Cerebellar cortex (tissue), 1 donor: Measurements from ENCODE around the gene SPACDR.
"Not testable (repeated sequence)": the region's sequence is repeated elsewhere in the genome, so short reads cannot be mapped to it uniquely, and the experiment has no call there.

ENCODE experiments used
- DNase-seq: peaks from one replicate; pipeline ENCODE4 v3.0.0-alpha.2; 2015; ENCODE audit warnings: low spot score

SPACDR gene

DNA sequence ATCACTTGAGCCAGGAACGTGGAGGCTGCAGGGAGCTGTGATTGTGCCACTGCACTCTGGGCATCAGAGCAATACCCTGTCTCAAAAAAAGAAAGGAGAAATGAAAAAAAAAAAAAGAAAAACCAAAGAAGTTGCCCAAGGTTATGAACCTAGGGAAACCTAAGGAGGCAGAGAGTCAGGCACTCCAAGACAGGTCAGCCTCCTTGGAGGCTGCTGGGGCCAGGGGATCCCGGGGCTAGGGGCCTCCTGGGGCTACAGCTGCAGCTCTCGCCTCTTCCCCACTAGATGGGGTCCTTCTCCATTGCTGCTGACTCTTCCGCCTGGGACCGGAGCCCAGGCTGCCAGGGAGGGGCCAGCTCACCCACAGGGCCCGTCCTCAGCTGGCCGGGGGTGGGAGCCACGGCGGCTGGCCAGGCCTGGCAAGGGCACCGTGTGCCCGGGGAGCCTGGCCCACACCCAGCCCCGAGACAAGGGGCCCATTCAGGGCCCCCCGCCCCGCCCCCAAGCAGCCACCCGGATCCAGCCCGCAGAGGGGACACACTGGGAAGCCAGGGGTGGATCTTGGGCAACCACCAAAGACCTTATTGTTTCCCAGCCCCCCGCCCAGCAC is 1.7 kb upstream of the SPACDR start:
- peak; percentile 55 for DNase-seq

DNA sequence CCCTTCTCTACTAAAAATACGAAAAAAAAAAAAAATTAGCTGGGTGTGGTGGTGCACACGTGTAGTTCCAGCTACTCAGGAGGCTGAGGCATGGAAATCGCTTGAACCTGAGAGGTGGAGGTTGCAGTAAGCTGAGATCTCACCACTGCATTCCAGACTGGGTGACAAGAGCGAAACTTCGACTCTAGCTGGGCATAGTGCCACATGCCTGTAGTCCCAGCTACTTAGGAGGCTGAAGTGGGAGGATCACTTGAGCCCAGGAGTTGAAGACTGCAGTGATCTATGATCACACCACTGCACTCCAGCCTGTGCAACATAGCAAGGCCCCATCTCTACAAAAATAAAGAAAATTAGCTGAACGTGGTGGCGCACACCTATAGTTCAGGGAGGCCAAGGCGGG is 1.2 kb upstream of the SPACDR start:
- no peak for DNase-seq

DNA sequence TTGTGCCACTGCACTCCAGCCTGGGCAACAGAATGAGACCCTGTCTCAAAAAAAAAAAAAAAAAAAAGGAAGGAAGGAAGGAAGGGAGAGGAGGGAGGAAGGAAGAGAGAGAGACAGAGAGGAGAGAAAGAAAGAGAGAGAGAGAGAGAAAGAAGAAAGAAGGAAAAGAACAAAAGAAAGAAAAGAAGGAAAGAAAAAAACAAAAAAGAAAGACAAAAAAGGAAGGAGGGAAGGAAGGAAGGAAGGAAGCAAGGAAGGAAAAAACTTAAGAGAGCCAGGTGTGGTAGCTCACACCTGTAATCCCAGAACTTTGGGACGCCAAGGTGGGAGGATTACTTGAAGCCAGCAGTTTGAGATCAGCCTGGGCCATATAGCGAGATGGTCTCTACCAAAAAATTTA is 731 bp upstream of the SPACDR start:
- no peak for DNase-seq

DNA sequence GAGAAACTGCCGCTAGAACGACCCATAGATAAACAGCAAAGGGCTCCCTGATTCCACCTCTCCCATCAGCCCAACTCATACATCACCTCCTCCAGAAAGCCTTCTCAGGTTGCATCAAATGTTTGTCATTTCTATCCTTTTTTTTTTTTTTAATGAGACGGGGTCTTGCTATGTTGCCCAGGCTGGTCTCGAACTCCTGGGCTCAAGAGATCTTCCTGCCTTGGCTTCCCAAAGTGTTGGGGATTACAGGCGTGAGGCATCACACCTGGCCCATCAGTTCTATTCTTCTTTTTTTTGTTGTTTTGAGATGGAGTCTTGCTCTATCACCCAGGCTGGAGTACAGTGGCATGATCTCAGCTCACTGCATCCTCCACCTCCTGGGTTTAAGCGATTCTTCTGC is 7.0 kb downstream of the SPACDR start:
- no peak for DNase-seq

DNA sequence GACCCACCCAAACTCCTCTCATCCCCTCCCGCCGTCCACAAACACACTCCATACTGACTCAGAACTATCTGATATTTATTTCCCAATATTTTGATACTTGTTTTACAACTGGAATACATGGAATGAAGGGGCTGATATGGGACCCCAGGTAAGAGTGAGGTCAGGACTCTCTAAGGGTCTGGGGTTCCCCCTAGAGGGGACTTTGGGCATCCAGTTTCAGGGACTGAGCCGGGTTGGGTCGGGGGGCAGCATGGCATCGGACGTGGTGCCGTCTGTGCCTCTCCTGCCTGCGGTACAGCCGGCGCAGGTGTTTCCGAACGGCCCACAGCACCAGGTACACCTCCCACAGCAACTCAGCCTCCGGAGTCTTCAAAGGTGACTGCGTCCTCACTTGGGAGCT is 7.5 kb downstream of the SPACDR start:
- no peak for DNase-seq

DNA sequence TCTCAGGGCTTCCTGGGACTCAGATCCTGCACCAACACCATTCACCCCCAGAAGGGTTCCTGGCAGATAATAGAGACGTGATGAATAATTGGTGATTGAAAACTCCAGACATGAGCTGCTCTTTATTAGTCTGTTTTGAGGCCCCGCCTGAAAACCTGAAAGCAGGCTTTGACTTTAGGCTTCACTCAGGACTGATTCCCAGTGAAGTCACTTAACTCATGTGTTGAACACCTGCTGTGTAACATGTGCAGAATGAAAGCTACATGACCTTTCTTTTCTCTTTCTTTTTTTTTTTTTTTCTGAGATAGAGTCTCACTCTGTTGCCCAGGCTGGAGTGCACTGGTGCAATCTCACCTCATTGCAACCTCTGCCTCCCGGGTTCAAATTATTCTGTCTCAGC is 8.9 kb downstream of the SPACDR start:
- no peak for DNase-seq

DNA sequence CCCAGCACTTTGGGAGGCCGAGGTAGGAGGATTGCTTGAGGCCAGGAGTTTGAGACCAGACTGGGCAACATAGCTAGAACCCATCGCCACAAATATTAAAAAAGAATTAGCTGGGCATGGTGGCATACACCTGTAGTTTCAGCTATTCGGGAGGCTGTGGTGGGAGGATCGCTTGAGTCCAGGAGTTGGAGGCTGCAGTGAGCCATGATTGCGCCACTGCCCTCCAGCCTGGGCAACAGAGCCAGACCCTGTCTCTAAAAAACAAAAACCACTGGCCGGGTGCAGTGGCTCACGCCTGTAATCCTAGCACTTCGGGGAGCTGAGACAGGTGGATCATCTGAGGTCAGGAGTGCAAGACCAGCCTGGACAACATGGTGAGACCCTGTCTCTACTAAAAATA is 10.2 kb downstream of the SPACDR start:
- not testable (repeated sequence) for DNase-seq

DNA sequence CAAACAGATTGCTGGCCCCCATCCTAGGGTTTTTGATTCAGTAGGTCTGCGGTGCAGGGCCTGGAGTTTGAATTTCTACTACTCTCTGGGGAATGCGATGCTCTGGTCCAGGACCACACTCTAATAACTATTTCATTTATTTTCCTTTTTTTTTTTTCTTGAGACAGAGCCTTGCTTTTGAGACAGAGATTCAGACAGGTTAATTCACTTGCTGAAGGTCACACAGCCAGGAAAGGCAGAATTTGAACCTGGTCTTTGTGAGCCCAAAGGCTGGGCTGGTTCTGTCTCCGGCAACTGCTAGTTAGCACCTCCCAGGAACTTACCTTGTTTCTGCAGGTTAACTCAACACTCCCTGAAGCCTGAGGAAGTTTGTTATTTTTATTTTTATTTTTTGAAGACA is 11.5 kb downstream of the SPACDR start:
- no peak for DNase-seq

DNA sequence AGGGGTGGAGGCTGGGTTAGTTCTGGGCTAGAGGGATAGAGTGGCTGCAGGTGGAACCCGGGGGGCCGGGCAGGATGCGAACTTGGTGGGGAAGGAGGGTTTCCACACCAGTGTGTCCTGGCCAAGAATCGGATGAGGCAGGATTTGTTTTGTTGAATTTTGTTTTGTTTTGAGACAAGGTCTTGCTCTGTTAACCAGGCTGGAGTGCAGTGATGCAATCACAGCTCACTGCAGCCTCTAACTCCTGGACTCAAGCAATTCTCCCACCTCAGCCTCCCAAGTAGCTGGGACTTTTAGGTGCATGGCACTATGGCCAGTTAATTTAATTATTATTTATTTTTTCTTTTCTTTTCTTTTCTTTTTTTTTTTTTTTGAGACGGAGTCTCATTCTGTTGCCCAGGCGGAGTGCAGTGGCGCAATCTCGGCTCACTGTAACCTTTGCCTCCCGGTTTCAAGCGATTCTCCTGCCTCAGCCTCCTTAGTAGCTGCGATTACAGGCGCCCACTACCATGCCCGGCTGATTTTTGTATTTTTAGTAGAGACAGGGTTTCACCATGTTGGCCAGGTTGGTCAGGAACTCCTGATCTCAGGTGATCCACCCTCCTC is 14.8 kb downstream of the SPACDR start:
- no peak for DNase-seq

DNA sequence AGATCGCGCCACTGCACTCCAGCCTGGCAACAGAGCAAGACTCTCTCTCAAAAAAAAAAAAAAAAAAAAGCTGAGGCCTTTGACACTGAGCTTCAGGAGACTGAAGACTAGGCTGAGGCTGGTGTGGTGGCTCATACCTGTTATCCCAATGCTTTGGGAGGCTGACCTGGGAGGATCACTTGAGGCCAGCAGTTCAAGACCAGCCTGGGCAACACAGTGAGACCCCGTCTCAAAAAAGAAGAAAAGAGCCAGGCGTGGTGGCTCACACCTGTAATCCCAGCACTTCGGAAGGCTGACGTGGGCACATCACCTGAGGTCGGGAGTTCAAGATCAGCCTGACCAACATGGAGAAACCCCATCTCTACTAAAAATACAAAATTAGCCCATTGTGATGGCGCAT is 16.7 kb downstream of the SPACDR start:
- DNase-seq = not testable (repeated sequence)

DNA sequence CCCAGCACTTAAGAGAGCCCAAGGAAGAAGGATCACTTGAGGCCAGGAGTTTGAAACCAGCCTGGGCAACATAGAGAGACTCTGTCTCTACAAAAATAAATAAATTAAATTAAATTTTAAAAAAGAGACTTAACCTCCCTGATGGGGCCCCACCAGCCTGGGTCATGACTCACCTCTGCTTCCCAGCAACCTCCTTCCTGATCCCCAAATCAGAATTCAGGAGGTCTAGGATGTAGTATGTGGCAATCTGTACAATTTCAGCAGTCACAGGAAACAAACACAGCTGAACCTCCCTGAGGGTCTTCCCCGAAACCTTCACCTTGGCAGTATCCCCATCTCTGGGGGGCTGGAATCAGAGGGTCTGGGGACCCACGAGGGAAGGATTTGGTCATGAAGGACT is 18.0 kb downstream of the SPACDR start:
- DNase-seq = no peak

DNA sequence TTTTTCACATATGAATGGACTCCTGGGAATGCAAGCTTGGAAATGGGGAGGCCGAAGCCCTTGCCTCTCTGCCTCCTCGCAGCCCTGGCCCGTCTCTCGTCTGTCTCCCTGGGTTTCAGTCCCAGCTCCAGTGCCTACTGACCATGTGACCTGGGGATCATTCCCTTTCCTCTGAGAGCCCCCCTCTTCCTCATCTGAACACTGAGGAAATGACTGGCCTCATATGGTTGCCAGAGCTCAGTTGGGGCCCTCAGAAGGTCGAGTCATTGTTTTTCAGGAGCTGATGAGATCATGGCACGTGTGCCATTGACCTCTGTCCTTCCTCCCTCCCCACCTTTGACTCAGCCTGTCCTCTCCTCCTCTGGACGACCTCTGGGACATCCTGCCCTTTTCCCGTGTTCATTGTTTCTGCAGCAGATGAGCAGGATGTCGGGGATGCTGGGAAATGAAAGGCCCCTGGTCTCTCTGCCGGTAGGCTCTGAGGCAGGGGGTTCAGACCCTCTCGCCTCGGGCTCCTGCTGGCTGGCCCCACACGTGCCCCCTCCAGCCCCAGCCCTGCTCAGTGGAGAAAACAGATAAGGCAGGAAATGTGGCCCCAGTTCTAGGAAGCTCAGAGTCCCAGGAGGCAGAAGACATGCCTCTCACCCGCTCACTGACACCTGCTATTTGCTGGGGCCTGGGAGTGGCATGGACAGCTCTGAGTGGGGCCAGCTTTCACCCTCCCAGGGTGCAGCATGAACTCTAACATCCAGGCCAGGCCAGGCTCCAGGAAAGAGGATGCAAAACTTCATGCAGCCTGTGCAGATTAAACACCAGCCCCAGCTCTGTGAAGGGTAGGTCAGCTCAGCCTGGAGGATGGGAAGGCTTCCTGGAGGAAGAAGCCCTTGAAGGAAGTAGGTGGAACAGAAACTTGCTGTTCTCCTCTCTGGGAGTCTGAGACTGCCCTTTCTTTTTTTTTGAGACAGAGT is 19.5 kb downstream of the SPACDR start:
- no peak for DNase-seq

DNA sequence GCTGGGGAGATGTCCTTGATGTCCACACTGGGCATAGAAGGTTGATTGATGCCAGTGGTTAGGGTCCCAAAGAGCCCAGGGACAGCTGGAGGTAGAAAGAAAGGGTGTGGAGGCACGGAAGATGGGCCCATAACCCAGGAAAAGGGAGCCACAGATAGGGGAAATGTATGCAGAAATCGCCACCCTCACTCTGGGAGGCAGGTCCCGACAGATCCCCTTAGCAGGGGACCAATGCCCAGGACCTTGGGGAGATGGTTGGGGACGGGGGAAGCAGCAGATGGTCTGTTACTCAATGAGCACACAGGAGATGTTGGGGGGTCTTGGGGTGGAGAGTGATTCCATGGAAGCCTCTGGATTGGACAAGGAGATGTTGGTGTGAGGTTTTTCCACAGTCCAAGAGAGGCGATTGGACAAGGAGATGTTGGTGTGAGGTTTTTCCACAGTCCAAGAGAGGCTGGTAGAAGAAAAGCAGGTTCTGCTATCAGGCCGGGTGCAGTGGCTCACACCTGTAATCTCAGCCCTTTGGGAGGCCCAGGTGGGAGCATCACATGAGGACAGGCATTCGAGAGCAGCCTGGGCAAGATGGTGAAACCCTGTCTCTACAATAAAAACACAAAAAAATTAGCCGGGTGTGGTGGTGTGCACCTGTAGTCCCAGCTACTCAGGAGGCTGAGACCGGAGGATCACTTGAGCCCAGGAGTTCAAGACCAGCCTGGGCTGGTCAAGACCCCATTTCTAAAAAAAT is 20.8 kb downstream of the SPACDR start:
- no peak for DNase-seq

DNA sequence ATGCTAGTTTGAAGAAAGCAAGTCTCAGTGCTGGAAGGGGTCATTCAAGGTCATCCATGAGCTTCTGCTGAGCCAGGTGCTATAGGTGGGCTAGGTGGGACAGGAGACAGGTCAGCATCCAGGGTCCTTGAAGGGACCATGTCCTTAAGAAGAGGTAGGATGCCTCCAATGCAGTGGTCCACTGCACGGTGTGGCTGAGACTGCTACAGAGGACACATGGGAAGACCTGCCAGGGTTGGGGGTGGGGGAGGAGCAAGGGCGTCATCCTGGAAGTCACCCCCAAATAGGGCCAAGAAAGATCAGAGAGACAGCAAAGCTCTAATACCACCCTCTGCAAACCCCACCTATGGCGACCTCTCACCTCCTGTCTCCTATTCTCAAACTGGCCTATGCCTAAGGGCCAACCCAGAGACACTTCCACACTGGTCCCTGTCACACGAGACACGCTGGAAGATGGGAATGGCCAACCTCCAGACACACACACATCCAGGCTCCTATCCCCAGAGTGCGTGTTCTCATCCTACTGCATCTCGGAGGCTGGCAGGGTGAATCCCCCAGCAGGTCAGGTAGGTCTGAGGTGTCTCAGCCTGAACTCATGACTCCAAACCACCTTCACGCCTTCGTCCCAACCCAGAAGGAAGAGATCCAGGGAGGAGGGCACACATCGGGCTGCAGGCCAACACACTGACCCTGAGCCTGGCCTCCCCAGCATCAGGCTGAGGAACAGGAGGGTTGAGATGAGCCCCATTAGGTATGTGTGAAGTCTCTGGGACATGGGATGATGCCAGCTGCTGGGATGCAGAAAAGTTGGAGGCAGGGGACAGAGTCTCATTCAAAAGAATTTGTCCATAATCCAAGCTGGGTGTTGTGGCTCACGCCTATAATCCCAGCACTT is 22.2 kb downstream of the SPACDR start:
- DNase-seq = no peak

DNA sequence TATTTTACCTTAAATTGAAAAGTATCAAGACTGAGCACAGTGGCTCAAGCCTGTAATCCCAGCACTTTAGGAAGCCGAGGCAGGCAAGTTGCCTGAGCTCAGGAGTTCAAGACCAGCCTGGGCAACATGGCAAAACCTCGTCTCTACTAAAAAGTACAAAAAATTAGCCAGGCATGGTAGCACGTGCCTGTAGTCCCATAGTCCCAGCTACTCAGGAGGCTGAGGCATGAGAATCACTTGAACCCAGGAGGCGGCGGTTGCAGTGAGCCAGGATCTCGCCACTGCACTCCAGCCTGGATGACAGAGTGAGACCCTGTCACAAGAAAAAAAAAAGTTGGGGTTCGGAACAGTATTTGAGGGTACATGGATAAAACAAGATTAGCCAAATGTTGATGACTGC is 24.8 kb downstream of the SPACDR start:
- DNase-seq = not testable (repeated sequence)

DNA sequence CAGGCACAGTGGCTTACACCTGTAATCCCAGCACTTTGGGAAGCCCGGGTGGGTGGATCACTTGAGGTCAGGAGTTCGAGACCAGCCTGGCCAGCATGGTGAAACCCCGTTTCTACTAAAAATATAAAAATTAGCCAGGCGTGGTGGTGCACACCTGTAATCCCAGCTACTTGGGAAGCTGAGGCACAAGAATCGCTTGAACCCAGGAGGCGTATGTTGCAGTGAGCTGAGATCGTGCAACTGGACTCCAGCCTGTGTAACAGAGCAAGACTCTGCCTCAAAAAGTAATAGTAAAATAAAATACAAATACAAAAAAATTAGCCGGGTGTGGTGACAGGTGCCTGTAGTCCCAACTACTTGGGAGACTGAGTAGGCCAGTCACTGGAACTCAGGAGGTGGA is 25.3 kb downstream of the SPACDR start:
- DNase-seq = not testable (repeated sequence)

DNA sequence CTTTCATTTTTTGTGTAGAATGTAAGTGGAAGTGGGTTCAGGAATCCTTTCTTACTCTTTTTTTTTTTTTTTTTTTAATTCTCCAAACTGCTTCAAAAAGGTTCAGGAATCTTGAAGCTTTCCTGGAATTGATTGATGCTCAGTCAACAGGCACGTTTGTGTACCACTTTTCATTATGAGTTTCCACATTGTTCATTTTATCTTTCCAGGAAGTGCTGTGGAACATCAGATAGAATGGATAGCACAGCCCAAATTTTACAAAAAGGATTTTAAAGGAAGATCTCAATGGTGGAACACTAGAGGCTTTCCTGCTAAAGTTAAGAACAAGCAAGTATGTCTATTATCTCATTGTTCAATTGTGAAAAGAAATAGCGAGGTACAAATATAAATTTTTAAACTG is 25.9 kb downstream of the SPACDR start:
- DNase-seq = no peak

DNA sequence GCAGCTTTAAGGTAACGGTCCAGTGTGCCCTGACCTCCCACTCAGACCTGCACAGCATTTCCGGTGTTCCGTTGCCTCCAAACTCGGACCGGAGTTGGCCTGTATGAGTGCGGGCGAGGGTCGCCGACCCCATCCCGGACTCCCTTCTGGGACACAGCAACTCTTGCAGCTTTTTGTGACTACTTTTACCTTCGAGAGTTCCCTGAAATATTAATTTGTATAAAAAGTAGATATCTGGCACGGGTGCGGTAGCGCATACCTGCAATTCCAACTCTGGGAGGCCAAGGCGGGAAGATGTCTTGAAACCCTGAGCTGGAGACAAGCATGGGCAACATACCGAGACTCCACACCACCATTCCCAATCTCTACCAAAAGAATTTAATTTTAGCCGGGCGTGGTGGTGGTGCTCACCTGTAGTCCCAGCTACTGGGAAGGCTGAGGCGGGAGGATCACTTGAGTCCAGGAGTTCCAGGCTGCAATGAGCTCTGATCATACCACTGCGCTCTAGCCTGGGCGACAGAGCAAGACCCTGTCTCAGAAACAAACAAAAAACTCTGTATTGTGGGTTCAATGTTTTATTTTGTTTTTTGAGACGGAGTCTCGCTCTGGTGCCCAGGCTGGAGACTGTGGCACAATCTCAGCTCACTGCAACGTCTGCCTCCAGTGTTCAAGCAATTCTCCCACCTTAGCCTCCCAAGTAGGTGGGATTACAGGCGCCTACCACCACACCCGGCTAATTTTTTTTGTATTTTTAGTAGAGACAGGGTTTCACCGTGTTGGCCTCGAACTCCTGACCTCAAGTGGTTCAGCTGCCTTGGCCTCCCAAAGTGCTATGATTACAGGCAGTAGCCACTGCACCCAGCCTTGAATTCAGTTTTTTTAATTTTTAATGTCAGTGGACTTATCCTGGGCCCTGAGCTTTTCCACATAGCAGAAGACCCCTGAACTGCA is 26.6 kb downstream of the SPACDR start:
- no peak for DNase-seq

DNA sequence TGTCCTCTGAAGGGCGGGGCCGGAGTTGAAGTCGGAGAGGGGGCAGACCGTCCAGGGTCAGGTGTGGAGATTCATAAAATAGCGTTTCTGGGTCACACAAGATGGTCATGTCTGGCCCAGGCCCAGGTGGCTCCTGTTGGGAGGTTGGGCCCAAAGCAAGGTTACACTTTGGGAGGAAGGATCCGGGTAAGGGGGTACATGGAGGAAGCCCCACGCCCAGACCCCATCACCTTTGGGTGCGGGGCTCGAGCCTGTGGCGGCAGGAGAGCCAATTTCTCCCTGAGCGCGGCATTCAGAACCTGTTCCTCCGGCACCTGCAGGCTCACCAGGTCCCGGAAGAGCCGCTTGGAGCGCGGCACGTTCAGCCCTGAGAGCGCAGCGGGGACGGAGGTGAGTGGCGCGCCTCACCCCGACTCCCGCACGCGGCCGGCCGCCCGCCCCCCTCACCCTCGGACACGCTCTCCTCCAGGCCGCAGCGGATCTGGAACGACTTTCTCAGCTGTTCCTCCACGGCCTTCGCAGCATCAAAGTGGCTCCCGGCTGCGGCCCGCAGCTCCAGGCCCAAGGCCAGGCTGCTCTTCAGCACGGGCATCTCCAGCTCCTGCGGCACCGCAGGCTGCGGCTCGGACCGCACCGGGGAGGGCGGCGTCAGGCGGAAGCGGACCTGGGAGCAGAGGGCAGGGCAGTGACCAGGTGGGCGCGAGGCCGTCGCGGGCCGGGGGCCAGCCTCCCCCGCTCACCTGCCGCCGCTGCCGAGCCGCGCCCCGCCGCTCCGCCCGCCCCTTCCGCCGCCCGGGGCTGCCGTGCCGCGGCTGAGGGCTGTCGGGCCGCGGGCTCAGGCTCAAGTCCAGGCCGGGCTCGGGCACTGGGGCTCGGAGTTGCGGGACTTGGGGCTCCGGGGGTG is 28.4 kb downstream of the SPACDR start:
- peak; percentile 42 for DNase-seq
